KBM-7 (cell line): ENCODE measurements around the gene REPS1.
"Not testable (repeated sequence)": the region's sequence is repeated elsewhere in the genome, so short reads cannot be mapped to it uniquely, and the experiment has no call there.

Experiments
- DNase-seq: peaks from one replicate; pipeline ENCODE4 v3.0.0-alpha.2; 2015
- in situ Hi-C: fragments of 300-500 bp; cut with MboI; formaldehyde crosslinking; loops from 2 replicates; pipeline ENCODE4 v1.14.3; 2020; ENCODE audit warnings: low sequenced_read_pairs, low pct_unique_long_range_greater_than_20kb, mixed read lengths

REPS1 gene

DNA sequence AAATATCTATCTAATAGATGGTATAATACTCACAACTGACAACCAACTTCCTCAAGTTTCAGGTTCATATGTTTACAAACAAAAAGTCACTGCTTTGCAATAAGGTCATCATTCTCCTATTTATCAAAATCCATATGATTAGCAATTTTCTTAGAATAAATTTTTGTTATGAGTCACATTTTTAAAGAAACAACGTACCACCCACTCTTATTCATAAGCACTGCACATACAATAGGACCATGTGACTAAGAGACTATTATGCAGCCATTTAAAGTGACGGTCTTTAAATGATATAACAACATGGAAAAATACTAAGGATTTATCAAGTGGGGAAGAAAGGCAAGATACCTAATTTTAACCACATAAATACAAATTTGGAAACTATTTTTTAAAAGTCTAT, 40.0 kb downstream of the REPS1 start:
- in situ Hi-C loops = no loop called here
- DNase-seq = no peak

- DNase-seq = no peak
- in situ Hi-C loops = no loop called here
Measured at GRCh38 chr6:138945354-138945753, 42.7 kb downstream of the REPS1 start.

GRCh38 chr6:138944412-138944811, 43.6 kb downstream of the REPS1 start:
- DNase-seq = no peak
- in situ Hi-C loops = no loop called here

DNA sequence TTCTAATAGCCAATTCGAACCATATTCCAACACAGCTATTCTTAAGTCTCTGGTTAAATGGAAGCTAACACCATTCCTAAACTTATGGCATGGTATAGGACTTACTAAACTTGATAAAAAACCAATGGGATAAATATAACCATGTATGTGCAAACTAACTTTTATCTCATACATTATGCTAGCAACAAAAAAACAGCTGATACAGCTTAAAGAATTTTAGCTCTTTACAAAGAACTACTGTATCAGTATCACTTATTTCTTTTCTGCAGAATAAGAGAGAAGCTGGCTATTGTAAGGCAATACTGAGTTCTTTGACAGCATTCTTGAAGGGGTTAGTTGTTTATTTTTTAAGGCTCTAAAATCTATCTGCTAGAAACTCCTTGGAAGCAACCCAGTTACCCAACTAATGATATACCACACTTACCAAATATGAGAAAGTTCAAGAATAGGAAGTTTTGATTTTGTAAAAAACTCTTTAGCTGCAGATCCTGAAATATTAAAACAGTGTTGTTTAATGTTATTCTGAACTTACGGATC, 44.9 kb downstream of the REPS1 start:
- in situ Hi-C loops = no loop called here
- no peak for DNase-seq

DNA sequence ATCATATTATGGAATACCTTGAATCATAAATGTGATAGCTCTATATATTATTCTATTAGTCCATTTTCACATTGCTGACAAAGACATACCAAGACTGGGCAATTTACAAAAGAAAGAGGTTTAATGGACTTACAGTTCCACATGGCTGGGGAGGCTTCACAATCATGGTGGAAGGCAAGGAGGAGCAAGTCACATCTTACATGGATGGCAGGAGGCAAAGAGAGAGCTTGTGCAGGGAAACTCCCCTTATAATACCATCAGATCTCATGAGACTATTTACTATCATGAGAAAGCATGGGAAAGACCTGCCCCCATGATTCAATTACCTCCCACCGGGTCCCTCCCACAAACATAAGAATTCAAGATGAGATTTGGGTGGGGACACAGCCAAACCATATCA, 51.2 kb downstream of the REPS1 start:
- in situ Hi-C loops, DNase-seq: not testable (repeated sequence)

DNA sequence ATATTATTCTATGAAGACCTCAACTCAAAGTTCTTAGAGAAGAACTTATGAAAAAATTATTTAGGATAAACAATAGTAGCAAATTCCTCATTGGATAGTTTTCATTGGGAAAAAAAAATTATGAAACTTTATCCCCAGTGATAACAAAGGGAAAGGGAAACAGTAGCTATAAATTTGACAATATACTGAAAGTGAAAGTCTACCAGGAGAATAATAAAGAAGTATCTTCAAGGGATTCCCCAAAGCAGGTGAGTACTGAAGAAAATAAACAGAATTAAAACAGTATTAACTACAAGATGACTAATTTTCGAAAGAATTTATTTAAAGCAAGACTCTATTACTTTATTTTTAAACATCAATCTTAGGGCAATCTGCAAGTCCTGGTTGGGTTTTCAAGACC, 56.4 kb downstream of the REPS1 start:
- in situ Hi-C loops = no loop called here
- no peak for DNase-seq

GRCh38 chr6:138926579-138926978, 61.5 kb downstream of the REPS1 start:
- in situ Hi-C loops = no loop called here
- DNase-seq = no peak

DNA sequence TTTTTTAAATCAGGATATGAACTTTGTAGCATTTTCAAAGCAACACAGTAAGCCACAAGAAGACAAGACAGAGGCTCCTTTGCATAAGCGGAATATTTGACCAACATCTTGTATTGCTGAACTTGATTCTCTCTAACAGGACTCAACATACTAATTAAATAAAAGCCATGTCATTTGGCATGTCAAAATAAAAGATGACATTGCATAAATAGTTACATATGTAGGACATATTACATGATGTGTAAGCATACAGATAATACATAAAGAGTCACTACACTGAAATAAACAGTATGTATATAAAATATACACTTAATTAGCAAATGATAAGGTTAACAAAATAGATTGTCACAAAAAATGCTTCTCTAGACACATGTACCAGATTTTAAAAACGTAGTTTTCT, 62.2 kb downstream of the REPS1 start:
- DNase-seq = no peak
- in situ Hi-C loops = no loop called here

DNA sequence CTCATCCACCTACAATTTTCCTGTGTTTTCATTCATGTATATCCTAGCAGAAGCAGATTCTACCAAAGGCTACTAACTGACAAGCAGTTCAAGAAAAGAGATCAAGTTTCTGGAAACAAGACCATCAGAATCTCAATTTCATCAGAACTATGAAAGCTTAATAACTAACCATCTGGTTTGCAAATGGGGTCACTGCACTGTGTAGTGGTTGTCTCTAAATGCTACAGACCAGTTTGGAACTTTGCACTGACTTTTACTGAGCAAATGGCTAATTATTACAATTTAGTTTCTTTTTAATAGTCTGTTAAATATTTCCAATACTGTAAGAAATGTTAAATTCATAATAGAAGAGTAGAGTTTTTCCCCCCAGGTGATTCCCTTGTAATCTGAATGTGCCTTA, 64.5 kb downstream of the REPS1 start:
- no peak for DNase-seq
- in situ Hi-C loops = no loop called here

DNA sequence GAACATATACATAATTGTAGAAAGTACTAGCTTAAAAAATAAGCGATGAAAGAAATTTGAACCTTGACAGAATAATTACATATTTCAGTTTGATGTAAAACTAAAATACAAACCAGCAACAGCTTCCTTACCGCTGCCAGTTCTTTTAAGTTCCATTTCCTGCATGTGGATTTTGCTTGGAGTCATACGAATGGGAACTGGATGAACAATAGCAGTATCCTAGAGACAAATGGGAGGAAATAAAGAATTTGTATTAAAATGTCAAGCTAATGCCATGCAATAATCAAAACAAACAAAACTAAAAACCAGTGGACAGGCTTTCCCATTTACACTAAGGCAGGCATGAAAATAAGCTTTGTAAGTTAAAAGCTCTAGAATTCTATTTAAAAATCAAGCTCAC, 67.1 kb downstream of the REPS1 start:
- in situ Hi-C loops = no loop called here

DNA sequence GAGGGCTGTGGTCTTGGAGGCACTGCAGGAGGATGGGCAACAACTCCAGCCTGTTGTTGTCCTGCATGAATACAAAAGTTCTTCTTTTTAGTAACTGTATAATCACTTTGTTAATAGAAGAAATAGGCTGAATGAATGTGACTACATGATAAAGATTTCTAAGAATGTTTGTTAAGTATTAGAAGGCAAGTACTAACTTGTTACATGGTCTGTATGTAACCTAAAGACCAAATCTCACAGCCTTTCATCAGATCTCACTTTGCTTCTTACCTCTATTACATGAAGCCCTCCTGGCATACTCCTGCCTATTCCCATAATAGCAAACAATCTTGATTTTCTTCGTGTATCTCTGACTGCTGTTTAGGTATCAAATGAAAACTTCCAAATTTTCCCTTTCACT, 73.4 kb downstream of the REPS1 start:
- in situ Hi-C loops = no loop called here

More for the DNA sequence above, 67.1 kb downstream of the REPS1 start:
- no peak for DNase-seq

DNA sequence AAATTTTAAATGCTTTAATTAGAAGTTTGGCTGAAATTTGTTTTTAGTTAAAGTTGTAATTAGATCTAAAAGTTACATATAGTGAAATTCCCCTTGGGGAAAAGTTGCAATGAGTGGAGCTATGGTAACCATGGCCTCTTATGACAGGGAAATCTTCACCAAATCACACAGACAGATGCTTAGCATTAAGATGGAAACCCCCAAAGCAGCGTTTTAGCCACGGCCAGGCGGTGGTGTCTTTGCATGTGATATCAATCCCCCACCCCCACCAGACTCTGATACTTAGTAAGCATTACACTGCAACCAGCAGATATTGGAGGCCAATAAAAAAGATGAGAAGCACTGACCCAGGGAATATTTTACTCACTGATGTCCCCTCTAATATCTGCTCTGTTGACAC, 75.7 kb downstream of the REPS1 start:
- in situ Hi-C loops = no loop called here
- no peak for DNase-seq

More for the DNA sequence above, 73.4 kb downstream of the REPS1 start:
- no peak for DNase-seq

- DNase-seq = no peak
- in situ Hi-C loops = no loop called here
Measured at GRCh38 chr6:138909975-138910374, 78.1 kb downstream of the REPS1 start.

DNA sequence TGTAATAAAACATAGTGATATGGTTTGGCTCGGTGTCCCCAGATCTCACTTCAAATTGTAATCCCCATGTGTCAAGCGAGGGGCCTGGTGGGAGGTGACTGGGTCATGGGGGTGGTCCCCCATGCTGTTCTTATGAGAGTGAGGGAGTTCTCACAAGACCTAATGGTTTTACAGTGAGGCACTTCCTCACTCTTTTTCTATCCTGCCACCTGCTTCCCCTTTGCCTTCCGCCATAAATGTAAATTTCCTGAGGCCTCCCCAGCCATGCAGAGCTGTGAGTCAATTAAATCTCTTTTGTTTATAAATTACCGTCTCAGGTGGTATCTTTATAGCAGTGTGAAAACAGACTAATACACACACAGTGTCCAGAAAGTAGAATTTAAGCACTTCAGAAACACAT, 78.5 kb downstream of the REPS1 start:
- DNase-seq = peak; percentile 52
- in situ Hi-C loops = no loop called here

DNA sequence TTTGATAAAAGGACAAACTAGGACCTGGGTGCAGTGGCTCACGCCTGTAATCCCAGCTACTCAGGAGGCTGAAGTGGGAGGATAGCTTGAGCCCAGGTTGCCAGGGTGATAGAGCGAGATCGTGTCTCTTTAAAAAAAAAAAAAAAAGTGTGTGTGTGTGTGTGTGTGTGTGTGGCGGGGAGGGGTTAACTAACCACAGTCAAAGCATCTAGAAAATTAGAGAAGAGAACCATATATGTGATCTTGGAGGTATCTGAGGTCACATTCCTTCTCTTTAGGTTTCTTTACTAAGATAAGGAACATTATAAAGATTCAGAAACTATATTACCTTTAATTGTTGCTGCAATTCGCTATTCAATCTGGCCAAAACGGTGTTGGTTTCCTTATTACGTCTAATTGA, 80.9 kb downstream of the REPS1 start:
- DNase-seq = peak; percentile 49
- in situ Hi-C loops = no loop called here

DNA sequence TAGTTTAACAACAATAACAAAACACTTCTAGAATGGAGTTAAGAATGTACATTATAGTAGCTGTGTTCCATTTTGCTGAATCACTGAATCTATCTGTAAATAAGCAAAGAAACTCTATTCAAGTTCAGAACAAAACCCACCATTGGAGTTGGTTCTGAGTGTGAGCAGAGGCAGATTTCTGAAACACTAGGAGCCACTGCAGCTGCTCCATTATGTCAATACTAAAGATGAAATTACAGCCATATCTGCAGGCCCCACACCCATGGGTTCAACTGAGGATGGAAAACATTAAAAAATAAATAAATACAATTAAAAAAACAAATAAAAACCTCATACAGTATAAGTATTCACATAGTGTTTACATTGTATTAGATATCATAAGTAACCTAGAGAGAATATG, 91.0 kb downstream of the REPS1 start:
- DNase-seq = no peak
- in situ Hi-C loops = no loop called here

DNA sequence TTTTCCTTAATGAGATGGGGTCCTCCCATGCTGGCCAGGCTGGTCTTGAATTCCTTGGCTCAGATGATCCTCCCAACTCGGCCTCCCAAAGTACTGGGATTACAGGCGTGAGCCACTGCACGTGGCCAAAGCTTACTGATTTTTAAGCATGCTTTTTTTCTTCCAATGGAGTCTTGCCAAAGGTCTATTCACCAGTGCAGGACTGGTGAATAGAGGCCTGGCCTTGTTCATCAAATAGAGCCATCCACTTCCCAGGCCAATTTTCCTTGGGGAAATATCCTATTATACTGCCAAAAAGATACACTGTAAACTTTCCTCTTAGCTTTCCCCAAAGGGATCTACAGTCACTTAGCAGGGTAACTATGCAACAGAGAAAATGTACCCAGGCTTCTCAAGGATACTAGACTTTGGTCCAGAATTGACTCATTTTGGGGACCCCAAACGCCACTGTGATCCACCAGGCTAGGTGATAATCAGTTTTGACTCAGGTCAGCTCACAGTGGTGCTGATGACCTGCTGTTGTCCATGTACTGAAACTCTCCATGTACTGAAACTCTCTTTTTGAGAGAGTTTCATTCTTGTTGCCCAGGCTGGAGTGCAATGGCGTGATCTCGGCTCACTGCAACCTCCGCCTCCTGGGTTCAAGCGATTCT, 91.8 kb downstream of the REPS1 start:
- DNase-seq = no peak
- in situ Hi-C loops = no loop called here

DNA sequence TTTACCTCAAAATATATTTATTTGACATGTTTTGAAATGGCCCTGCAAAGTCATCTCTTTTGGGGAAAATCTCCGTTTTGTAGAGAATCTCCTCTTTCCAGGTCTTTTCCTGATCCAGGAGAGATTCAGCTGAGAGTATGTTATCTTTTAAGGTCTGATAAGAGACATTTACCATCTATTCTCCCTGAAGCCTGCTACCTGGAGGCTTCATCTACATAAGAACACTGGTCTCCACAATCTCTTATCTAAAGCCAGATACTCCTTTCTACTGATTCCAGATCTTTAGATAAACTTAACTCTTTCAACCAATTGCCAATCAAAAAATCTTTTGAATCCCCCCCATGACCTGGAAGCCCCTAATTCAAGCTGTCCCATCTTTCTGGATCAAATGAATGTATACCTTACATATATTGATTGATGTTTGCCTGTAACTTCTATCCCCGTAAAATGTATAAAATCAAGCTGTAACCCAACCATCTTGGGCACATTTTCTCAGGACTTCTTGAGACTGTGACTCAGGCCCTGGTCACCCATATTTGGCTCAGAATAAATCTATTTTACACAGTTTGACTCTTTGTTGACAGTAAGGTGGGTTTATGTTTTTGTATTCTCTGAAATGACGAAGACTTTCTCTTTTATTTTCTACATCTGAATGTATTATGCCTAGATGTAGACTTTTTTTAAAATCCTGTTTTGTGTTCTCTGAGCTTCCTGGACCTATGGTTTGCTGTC, 96.6 kb downstream of the REPS1 start:
- in situ Hi-C loops = no loop called here

DNA sequence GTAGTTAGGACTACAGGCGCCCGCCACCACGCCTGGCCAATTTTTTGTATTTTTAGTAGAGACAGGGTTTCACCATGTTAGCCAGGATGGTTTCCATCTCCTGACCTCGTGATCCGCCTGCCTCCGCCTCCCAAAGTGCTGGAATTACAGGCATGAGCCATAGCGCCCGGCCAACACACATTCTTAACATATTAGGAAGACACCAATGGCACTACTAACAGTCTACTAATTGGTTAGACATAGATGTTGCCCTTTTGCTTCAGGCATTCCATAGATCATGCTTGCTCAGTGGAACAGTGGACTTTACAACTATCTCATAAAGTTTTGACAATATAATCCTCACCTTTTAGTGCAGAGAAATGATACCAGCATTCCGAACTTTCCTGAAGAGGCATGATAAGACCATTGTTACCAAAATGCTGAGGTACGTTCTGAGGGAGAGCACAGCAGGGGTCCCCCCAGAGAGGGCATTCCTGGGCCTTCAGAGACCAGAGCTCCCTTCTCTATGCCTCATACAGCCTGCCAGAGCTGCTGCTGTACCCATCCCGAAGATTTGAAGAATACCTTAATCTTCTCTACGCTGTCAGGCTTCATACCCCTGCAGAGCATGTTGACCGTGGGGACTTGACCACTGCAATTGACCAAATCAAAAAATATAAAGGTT, 102.8 kb downstream of the REPS1 start:
- in situ Hi-C loops = no loop called here
- DNase-seq = no peak

More for the DNA sequence above, 96.6 kb downstream of the REPS1 start:
- no peak for DNase-seq

DNA sequence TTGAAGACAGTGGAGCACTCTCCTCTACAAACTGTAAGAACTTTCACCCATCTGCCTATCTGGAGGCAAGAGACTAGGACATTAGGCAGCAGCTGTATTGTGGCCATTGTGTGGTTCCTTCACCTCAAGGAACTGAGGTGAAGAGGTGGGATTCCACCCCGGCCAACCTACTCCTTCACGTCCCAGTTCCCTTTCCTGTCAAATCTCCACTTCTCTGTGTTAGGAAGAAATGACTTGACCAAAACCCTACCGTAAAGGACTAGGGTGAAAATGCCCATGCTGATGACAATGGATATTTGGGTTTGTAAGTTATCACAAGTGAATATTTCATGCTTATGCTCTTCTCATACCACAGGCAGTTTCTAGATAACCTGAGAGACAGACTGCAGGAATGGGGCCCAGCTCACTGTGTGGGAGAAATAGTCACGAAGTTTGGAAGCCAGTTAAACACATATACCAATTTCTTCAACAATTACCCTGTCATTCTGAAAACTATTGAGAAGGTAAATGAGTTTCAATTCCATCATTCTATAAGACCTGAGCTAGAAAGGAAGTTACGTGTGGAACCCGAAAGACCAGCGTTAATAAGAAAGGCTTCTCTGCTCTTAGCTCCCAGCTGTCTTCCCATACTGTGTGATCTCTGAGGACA, 105.6 kb downstream of the REPS1 start:
- in situ Hi-C loops = no loop called here
- DNase-seq = no peak
